Measurements from ENCODE around the gene VAT1L.

The VAT1L gene

GRCh38 chr16:77782694-77783093 is 5.7 kb upstream of the VAT1L start:
- DNase-seq (ENCODE audit: low spot score), result no peak

DNA sequence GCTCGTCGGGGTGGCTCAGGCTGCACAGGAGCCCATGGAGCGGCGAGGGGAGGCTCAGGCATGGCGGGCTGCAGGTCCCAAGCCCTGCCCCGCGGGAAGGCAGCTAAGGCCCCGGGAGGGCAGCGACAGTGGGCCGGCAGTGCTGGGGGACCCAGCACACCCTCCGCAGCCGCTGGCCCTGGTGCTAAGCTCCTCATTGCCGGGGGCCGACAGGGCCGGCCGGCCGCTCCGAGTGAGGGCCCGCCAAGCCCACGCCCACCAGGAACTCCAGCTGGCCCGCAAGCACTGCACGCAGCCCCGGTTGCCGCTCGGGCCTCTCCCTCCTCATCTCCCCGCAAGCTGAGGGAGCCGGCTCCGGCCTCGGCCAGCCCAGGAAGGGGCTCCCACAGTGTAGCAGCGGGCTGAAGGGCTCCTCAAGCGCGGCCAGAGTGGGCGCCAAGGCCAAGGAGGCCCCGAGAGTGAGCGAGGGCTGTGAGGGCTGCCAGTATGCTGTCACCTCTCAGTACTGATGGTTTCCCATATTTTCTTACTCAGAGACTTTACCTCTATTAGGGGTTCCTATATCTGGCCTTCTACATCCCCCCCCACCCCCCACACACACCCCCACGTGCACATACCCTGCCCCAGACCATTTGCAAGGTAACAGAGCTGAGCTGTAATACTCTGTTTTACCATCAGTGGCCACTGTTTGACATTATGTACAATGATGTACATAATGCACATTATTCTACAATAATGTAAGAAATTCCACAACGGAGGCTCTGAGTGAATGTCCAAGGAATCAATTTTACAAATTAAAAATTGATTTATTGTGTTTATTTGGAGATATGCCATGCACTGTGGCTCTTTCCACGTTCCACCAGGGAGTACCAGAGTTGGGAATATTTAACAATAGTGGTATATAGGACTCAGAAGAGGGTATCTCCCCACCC is 3.7 kb upstream of the VAT1L start:
- no peak for DNase-seq (ENCODE audit: low spot score)

GRCh38 chr16:77785373-77785764 is 3.0 kb upstream of the VAT1L start:
- DNase-seq (ENCODE audit: low spot score), result no peak

DNA sequence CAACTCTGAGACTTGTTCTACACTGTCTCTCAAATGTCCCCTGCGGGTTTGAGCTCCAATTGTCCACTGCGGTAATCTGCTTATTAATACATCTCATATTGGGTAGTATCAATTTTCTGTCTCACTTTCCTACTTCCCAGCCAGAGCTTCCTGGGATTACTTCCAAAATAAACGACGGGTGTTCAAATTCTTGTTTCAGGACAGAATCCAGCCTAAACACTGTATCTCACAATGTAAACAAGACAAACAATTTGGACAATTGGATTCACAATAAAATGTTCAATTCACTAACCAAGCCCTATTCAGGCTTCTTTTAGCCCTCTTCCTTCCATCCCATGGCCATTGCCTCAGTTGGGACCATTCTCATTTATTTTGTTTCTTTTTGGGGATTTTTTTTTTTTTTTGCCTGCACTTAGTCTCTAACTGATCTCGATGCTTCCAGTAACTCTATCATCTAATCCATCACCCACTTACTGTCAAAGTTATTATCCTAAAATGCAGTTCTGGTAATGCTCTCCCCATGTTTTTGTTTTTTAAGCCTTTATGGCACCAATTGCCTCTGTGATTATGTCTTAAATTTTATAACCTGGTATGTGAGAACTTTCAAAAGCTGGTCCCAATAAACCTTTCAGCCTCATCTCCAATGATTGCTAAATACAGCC is 2.0 kb upstream of the VAT1L start:
- DNase-seq (ENCODE audit: low spot score), result no peak

DNA sequence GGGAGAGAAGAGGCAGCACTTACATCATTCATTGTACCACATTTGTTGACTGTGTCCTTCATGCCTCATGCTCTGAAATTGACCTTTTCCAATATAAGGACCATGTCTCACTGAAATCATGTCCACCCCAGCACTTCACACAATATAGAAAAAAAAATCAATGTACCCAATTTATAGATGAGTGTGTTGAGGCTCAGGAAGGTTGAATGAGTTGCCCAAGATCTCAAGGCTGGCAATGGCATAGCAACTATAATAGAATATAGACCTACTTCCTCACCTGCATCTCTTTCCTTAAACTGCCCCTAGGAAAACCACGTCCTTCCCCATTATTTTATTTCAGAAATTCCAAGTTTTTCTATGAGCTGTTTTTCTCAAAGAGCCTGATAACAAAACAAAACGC is 912 bp upstream of the VAT1L start:
- no peak for DNase-seq (ENCODE audit: low spot score)

- DNase-seq (ENCODE audit: low spot score), result no peak
These were observed 983 bp downstream of the VAT1L start for GRCh38 chr16:77789085-77790008.

DNA sequence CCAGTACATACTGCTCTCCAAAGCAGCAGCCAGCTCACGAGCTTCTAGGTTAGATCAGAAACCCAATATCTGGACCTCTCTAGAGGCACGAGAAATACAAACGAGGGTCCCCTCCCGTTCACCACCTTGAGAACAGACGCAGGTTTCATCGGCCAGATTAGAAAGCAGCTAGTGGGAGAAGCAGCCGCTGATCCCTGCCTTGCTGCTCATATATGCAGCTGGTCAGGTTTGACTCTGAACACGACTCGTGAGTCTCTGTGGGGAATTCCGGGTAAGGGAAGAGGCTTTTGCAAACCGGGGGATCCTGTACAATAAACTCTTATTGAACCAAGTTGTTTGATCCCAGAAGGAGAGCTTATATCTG is 1.6 kb downstream of the VAT1L start:
- DNase-seq (ENCODE audit: low spot score), result no peak

GRCh38 chr16:77790912-77791311 is 2.5 kb downstream of the VAT1L start:
- DNase-seq (ENCODE audit: low spot score), result no peak

GRCh38 chr16:77793417-77793816 is 5.1 kb downstream of the VAT1L start:
- no peak for DNase-seq (ENCODE audit: low spot score)

DNA sequence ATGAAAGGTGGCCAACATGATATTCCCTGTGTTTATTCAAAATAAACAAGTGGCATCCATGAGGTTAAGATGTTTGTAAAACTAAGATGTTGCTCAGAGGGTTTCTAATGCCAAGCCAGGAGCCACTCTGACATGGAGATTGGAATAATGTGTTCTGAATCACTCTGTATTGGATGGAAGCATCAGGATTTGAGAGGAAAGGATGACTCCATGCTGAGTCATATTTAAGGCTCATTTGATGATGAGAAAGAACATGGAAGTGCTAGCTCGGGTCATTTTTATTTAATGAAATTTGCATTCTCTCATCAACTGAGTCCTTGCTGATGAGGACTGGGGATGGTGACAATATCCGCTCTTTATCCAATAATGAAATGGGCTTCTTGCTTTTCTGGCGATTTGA is 6.2 kb downstream of the VAT1L start:
- no peak for DNase-seq (ENCODE audit: low spot score)

- no peak for DNase-seq (ENCODE audit: low spot score)
These were observed 13.5 kb downstream of the VAT1L start for GRCh38 chr16:77801817-77802216.

- DNase-seq (ENCODE audit: low spot score), result no peak
These were observed 17.0 kb downstream of the VAT1L start for GRCh38 chr16:77805398-77805797.

- no peak for DNase-seq (ENCODE audit: low spot score)
These were observed 18.7 kb downstream of the VAT1L start for GRCh38 chr16:77807021-77807420.

- DNase-seq (ENCODE audit: low spot score), result no peak
These were observed 24.6 kb downstream of the VAT1L start for GRCh38 chr16:77812856-77813500.

DNA sequence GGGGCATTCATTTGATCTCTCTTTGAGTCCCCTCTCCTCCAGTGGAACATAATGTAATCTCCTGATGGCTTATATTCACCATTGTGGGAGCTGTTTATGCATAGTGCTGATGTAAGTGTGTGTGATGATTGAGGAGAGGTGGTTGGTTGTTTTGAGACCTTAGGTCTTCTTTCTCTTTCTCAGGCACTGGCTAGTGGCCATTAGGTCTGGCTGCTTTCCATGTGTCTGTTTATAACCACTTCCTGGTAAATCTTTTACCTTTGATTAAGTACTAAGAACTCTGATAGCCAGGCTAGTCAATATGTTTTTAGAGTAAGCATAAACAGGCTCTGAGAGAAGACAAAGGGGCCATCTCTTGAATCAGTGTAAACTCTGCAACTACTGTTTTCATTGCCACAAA is 27.9 kb downstream of the VAT1L start:
- no peak for DNase-seq (ENCODE audit: low spot score)

DNA sequence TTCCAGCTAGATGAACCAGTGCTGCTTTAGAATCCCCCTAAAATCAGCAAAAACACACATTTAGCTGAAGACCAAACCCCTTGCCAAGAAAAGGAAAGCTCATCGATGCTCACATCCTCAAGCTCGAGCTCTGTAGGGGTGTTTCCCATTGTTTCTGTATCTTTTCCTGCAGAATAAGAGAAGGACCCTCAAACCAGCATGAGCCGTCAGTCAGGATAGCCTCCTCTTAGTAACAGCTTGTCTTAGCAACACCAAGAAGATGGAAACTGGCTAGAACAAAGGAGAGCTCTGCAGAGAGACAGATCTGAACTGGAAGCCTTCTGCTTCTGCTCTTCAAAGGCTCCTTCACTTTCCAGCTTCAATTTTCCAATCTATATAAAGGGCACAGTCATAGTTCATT is 32.0 kb downstream of the VAT1L start:
- no peak for DNase-seq (ENCODE audit: low spot score)

DNA sequence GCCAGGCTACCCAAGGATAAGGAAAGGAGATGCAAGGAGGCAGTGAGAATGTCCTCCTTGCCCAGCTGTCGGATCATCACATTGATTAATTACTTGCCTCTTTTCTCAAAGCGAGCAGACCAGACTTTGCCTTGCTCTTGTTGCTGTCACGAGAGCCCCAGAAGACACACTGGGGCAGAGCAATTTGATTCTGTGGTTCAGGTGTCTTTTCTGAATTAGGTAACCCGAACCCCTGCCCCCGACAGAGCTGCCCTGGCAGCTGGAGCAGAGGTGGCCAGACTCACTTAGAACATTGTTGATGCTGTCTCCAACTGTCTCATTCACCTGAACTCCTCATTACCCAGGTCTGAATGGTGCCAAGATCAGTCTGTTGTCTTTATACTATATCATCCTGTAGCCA is 34.3 kb downstream of the VAT1L start:
- no peak for DNase-seq (ENCODE audit: low spot score)

DNA sequence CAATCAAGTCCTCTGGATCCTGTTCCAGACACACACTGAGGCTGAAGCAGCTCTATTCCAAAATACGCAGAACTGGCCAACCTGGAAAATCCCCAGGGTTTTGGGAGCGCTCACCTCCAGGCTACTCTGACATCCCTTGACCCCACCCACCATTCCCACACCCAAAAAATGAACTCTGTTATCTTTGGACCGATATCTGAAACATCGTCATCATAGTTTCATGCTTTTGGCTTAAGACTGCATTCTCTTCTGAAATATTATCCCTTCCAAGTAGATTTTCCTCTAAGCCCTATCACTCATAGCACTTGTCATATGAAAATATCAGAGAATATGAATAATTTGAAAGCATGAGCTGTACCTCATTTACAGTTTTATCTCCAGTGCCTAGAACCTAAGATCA is 34.7 kb downstream of the VAT1L start:
- DNase-seq (ENCODE audit: low spot score), result no peak

DNA sequence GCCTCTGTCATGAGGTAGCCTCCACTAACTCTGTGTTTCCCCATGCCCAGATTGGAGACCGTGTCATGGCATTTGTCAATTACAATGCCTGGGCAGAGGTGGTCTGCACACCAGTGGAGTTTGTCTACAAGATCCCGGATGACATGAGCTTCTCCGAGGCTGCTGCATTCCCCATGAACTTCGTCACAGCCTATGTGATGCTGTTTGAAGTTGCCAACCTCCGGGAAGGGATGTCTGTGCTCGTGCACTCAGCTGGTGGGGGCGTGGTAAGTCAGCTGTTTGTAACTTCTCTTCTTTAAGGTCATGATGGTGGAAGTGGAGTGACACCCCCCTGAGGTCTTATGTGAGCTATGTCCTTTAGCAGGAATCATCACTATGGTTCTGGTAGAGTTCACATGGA is 36.8 kb downstream of the VAT1L start:
- DNase-seq (ENCODE audit: low spot score), result no peak

DNA sequence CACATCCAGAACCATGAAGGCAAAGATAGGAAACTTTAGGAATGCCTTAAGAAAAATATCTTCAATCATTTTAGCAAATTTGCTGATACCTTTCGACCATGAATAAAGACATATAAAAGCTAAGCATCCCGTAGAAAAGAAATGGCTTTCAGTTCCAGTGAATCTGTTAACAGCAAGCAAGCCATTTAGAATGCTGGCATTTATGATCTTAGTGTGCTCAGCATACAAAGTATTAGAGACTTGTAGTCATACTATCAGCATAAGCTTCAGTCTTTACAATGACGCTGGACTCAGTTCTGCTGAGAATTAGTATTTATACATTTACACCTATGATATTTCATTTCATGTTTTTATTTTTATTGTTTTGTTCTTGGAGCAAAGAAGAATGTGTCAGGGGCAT is 38.7 kb downstream of the VAT1L start:
- DNase-seq (ENCODE audit: low spot score), result no peak

DNA sequence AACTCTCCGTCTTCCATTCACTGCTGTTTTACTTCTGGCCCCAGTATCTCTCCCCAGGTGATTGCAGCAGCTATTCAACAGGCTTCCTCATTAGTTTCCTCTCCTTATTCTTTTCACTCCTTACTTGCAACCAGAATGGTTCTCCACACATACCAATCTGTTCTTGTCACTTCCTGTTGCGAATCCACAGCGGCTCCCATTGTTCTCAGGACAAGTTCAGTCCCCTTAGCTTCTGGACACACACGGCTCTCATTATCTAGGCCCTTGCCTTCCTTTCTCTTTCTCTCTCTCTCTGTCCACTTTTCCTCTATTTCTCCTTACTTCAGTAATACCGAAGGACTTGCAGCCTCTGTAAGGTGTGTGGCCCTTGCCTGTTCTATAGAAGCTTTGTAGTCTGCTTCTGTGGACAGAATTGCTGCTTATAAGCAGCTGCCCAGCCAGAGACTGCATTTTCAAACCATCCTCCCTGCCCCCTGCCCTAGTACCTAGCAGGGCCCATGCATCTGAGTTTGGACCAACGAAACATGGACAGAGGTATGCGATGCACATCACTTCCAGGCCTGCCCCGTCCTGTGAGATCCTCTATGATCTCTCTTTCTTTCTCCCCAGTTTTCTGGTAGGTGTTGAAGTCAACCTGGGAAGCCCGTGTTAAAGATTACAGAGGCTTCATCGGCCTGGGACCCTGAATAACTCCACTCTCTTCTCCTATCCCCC is 45.7 kb downstream of the VAT1L start:
- no peak for DNase-seq (ENCODE audit: low spot score)

All from CD4-positive, alpha-beta T cell treated with Interleukin-2 at 100 ng/mL for 4 hours (primary cell).